GM12878 (cell line): ENCODE measurements around the gene C2CD4D.

ENCODE experiments used
- CTCF ChIP-seq, 3 experiments: IDR thresholded peaks in 2 of 3; conservative IDR thresholded peaks in 1 of 3; 2 replicates each; pipeline ENCODE4 v1.5.1; 2011; ENCODE audit warnings: low read depth in 3 of 3, low read length in 3 of 3, mild to moderate bottlenecking in 3 of 3, control low read depth in 2 of 3, moderate library complexity in 2 of 3, inconsistent platforms in 1 of 3, mixed read lengths in 1 of 3; ENCODE audit not compliant: control insufficient read depth in 2 of 3, insufficient read depth in 1 of 3; ENCODE audit errors: extremely low read depth in 1 of 3
- EZH2 ChIP-seq: IDR thresholded peaks from 2 replicates; pipeline ENCODE4 v1.6.1; 2012; ENCODE audit warnings: low read depth, mild to moderate bottlenecking, control low read depth, inconsistent platforms, low read length, borderline replicate concordance; ENCODE audit not compliant: control insufficient read depth
- NRF1 ChIP-seq: conservative IDR thresholded peaks from 2 replicates; pipeline ENCODE4 v1.6.1; 2011; ENCODE audit warnings: mild to moderate bottlenecking, low read depth, low read length, improper control_type of control experiment
- PBX3 ChIP-seq: IDR thresholded peaks from 2 replicates; pipeline ENCODE4 v1.6.1; 2011; ENCODE audit warnings: mild to moderate bottlenecking, low read depth, low read length, moderate library complexity; ENCODE audit not compliant: insufficient replicate concordance
- USF2 ChIP-seq: IDR thresholded peaks from 2 replicates; pipeline ENCODE4 v1.6.1; 2011; ENCODE audit warnings: low read depth, low read length, improper control_type of control experiment, borderline replicate concordance
- TF ChIP-seq, protein P1 (sequence below): IDR thresholded peaks from 2 replicates; pipeline ENCODE4 v1.6.1; 2012; ENCODE audit warnings: low read depth, low read length, improper control_type of control experiment

DNA sequence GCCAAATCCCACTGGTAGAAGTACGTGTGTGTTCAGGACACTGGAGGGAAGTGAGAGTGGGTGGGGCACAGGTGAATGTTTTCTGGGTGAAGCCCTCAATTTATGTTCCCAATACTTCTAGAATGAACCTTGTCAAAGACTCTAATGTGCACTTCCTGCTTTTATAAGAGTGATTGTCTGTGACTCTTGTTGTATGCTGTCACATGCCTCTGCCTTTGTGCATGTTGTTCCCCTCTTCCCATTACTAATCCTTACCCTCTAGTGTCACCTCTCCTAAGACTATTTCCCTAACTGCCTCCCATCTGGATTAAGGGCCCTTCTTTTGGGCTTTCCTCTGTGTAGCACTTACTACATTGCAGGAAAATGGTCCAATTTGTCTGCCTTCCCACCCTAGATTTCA is 31.9 kb downstream of the C2CD4D start:
- no peak for TF ChIP-seq CTCF (IDR thresholded peaks at IDR 0.05 in 2 of 3, conservative IDR thresholded peaks at IDR 0.05 in 1 of 3; ENCODE audit: control insufficient read depth in 2 of 3, extremely low read depth in 1 of 3, insufficient read depth in 1 of 3, low read depth in 3 of 3, low read length in 3 of 3)
- TF ChIP-seq PBX3: no peak
- TF ChIP-seq, protein P1, sequence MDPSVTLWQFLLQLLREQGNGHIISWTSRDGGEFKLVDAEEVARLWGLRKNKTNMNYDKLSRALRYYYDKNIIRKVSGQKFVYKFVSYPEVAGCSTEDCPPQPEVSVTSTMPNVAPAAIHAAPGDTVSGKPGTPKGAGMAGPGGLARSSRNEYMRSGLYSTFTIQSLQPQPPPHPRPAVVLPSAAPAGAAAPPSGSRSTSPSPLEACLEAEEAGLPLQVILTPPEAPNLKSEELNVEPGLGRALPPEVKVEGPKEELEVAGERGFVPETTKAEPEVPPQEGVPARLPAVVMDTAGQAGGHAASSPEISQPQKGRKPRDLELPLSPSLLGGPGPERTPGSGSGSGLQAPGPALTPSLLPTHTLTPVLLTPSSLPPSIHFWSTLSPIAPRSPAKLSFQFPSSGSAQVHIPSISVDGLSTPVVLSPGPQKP: no peak
- no peak for TF ChIP-seq NRF1
- no peak for TF ChIP-seq EZH2
- TF ChIP-seq USF2: no peak
